Measurements from ENCODE around the gene IREB2. TPM values are rescaled to one million over a fixed set of nuclear protein-coding genes. Genes with fewer than 3 reads are reported as not detected.

IREB2 gene
- total RNA-seq, 1 donor from 2014 or later = 108 TPM

DNA sequence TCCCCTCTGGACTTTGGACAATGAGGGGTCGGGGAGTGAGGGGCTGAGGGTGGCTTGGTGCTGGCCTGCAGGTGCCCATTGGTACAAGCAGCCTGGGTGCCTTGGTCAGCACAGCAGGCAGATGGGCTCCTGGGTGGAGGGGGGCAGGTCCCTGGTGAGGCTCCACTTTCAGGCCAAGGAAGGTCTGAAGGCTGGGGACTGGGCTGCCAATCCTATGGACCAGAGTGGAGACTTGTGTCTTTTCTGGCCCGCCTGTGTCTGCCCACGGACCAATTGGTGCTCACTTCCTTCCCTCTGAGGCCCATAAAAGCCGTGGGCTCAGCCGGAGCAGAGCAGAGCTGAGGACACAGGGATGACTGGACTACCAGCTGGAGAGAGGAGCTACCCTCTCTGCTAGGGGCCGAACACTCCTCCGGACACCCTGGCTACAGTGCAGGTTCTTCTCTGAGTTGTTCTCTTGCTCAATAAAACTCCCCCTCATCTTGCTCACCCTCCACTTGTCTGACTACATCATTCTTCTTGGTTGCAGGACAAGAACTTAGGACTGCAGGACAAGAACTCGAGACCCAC lies 31.9 kb upstream of the IREB2 start:
- DNase-seq = no peak

DNA sequence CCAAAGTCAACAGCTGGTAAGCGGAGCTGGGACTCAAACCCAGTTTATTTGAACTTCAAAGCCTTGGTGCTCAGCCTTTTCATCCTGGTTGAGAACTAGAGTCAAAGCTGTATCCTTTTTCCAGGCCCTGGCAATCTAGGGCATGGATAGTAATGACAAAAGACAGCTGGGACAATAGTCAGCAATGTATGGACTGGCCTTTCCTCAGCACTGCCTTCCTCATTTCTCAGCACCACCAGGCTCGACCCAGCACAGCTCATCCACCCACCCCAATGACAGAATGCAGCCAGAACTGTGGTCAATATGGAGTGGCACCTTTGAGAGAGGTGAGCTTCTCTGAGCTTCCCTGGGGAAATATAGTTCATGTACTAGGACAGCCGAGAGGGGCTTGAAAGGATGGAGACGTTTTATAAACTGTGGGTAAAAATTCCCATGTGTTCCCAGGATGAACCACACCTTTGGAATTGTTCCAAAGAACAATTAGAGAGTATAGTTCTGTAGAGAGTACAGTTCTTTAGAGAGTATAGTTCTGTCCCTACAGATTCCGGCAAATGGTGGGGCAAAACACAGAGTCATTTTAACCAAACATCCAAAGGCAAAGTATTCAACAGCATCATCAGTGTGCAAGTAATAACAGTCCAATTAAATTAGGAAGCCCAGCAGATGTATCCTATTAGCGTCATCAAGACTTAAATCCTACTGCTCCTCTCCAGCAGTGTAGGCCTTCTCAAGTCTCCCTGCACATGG lies 30.2 kb upstream of the IREB2 start:
- DNase-seq = peak; percentile 48

GRCh38 chr15:78408355-78408640 lies 29.7 kb upstream of the IREB2 start:
- peak; percentile 50 for DNase-seq

DNA sequence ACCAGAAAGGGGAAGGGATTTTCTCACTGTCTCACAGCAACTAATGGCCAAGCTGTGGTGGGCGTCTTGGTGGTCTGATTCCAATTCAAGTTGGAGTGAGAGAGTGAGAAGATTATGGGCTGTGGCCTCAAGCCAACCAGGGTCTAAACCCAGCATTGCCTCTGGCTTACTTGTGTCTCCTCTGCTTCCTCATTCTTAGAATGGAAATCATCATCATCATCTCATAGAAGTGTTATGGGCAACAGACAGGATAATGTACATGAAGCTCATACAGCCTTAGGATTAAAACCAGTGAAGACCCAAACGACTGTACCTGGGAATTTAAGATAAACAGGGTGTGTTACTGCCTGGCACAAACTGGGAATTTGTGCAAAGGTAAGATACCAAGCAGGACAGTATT lies 29.1 kb upstream of the IREB2 start:
- DNase-seq = no peak

GRCh38 chr15:78411061-78411460 lies 27.0 kb upstream of the IREB2 start:
- DNase-seq = no peak

DNA sequence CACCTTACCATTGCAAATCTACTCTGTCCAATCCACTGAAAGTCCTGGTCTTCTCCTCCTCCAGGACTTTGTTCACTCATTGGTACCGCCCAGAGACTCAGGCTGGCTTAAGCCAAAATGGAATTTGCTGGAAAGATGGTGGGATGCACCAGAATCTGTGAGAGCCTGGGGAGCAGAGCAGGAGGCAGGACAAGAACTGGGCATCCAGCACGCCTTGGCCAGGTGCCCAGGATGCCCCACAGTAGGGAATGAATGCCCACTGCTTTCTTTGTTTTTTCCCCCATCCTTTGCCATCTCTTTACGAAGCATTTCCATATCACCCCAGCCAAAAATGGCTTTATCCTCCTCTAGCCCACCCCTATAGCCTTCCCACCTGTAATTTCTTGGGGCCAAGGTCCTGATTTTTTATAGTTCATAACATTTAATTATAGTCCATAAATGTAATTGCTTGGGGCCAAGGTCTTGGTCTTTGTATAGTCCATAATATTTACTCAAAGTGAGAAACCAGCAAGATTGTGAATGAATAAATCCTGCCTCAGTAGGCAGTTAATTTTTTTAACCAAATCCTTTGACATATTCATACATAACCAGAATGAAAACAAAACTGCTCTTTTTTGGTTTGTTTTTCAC lies 23.3 kb upstream of the IREB2 start:
- DNase-seq = no peak

- DNase-seq = peak; percentile 74
Observed at GRCh38 chr15:78415284-78415683, 22.7 kb upstream of the IREB2 start.

- DNase-seq = no peak
Observed at GRCh38 chr15:78417754-78418630, 20.0 kb upstream of the IREB2 start.

GRCh38 chr15:78418686-78419085 lies 19.3 kb upstream of the IREB2 start:
- DNase-seq = no peak

GRCh38 chr15:78419367-78419766 lies 18.6 kb upstream of the IREB2 start:
- no peak for DNase-seq

DNA sequence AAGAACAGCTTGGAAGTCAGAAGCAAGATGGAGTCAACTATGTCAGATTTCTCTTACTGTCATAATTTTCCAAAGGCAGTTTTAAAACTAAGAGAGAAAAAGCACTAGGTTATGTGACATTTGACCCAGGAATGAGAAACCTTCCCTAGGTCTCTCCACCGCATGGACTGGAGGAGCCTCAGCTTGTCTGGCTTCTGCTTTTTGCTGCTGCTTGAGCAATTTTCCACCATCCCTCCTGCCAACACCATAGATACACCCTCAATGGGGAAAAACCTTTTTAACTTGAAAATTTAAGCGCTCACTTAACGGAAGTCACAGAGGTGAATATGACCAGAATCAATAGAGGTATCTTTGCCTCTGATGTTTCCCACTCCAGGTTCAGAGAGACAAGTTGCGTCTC lies 17.8 kb upstream of the IREB2 start:
- DNase-seq = no peak

GRCh38 chr15:78420766-78421165 lies 17.2 kb upstream of the IREB2 start:
- no peak for DNase-seq

GRCh38 chr15:78421238-78421965 lies 16.6 kb upstream of the IREB2 start:
- no peak for DNase-seq

GRCh38 chr15:78422571-78423340 lies 15.3 kb upstream of the IREB2 start:
- DNase-seq = peak; percentile 81

DNA sequence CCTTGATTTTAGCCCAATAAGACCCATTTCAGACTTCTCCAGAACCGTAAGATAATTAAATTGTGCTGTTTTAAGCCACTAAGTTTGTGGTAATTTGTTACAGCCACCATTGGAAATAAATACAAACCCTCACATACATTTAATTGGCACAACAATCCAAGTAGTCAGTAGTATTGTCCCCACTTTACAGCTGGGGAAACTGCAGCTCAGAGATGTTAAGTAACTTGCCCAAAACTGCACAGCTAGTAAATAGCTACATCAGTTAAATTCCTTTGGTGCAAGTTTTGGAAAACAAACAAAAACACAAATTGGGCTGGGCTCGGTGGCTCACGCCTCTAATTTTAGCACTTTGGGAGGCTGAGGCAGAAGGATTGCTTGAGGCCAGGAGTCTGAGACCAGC lies 13.3 kb upstream of the IREB2 start:
- no peak for DNase-seq

- DNase-seq = no peak
Observed at GRCh38 chr15:78425643-78426042, 12.4 kb upstream of the IREB2 start.

- no peak for DNase-seq
Observed at GRCh38 chr15:78426300-78426699, 11.7 kb upstream of the IREB2 start.

GRCh38 chr15:78427953-78428352 lies 10.1 kb upstream of the IREB2 start:
- DNase-seq = no peak

- peak; percentile 43 for DNase-seq
Observed at GRCh38 chr15:78429477-78429876, 8.5 kb upstream of the IREB2 start.

- DNase-seq = no peak
Observed at GRCh38 chr15:78431955-78432354, 6.1 kb upstream of the IREB2 start.

DNA sequence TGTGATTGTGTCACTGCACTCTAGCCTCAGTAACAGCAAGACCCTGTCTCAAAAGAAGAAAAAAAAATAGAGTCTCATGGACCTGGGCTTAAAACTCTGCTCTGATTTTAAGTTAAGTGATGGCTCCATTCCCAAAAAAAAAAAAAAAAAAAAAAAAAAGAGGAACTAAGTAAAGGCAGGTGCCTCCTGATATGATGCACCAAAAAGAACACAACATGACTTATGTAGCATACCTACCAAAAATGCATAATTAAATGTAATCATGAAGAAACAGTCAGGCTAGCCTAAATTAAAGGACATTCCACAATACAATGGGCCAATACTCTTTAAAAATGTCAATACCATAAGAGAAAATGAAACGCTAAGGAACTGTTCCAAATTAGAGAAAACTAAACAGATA lies 5.4 kb upstream of the IREB2 start:
- DNase-seq = no peak

DNA sequence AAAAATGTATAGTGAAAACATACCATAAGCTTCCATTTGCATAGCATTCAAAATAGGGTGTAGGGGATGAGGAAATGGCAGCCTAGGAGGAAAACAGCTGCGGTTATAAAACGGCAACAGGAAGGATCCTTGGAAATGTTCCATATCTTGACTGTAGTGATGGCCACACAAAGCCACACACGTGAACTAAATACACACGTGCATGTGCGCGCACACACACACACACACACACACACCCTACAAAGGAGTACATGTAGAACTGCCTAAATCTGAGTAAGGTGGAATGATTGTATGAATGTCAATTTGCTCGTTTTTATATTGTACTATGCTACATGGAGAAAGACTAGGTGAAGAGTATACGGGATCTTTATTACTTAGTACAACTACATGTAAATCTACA lies 3.9 kb upstream of the IREB2 start:
- no peak for DNase-seq
